ENCODE data around the gene ANKDD1A.

DNA sequence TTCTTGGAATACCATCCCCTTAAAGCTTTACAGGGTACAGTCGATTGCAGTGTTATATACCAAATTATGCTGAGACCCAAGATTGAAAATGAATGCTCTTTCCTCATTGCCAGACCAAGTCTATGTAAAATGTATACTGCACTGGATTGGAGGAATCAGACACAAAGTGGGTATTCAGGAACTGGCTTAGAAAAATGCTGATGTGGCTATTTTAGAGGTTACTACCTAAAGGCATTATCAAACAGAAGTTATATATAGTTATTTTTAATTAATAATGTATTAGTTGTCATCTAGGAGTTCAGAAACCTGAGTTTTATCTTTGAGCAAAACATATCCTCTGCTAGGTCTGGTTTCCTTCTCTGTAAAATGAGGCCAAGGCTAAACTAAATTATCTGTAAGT, 81.6 kb downstream of the ANKDD1A start:
- TF ChIP-seq EP300 (IDR thresholded peaks at IDR 0.05) (no peak), CTCF (IDR thresholded peaks at IDR 0.05) (no peak), POLR2AphosphoS5 (IDR thresholded peaks at IDR 0.05) (no peak), POLR2A (IDR thresholded peaks at IDR 0.05) (no peak)
